Left ventricle myocardium inferior (tissue), 1 donor: Measurements from ENCODE around the gene ZFC3H1. TPM values are rescaled to one million over a fixed set of nuclear protein-coding genes. Genes with fewer than 3 reads are reported as not detected.

ENCODE experiments used
- DNase-seq: peaks from one replicate; pipeline ENCODE4 v3.0.0-alpha.2; 2020
- H3K27ac ChIP-seq: fragments of 200-600 bp; replicated peaks from 2 replicates; pipeline ENCODE4 v1.8.0; 2021
- H3K27me3 ChIP-seq: fragments of 200-600 bp; 2 replicates; pipeline ENCODE4 v1.8.0; 2021; ENCODE audit warnings: low read depth
- H3K36me3 ChIP-seq: fragments of 200-600 bp; 2 replicates; pipeline ENCODE4 v1.8.0; 2021
- H3K4me1 ChIP-seq: fragments of 200-600 bp; 2 replicates; pipeline ENCODE4 v1.8.0; 2021
- H3K4me3 ChIP-seq: fragments of 200-600 bp; 2 replicates; pipeline ENCODE4 v1.8.0; 2021; ENCODE audit warnings: mild to moderate bottlenecking, moderate library complexity
- H3K9me3 ChIP-seq: fragments of 200-600 bp; replicated peaks from 2 replicates; pipeline ENCODE4 v1.8.0; 2021
- intact Hi-C: fragments of 100-400 bp; cut with micrococcal nuclease; formaldehyde crosslinking; loops from one replicate; pipeline ENCODE4 v1.11.0; 2022
- total RNA-seq: library from RNA; stranded (reverse); fragmentation: NEBNext Ultra II Directional; extraction: Animal tissue kit (Norgen Biotek cat#: 25700); gene quantifications from one replicate; pipeline ENCODE4 v1.2.1, GENCODE V29; 2021
- TF ChIP-seq, protein P1 (sequence below): fragments of 200-600 bp; IDR thresholded peaks from 2 replicates; pipeline ENCODE4 v1.8.0; 2021; ENCODE audit warnings: antibody characterized with exemption, mild to moderate bottlenecking, borderline replicate concordance
- donor health status: DM: no; HTN: yes; CAD: no; lungs with severe emphysema.

The ZFC3H1 gene
- total RNA-seq, 1 donor from 2014 or later: 18.3 TPM

DNA sequence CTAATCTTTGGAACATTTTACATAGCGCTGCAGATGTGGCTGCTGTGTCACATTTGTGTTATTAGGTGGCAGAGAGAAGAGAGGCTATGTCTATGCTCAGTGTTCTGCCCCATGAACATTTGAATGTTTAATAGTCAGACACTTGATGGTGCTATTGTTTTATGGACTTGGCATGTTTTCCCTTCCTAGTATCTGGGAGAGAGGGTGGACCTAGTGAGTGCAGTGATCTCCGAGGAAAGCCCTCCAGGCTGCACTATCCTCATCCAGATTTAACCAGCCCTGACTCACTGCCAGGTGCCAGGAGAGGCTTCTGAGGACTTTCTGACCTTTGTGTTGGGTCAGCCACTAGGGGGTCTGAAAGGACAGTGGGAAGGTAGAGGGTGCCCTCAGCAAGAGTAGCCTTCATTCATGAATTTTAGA lies 24.3 kb downstream of the ZFC3H1 start:
- Histone ChIP-seq H3K27me3 (no peaks in the 10 kb centered on the region), H3K36me3 (peaks cover 84% of the 10 kb centered on the region), H3K27ac (no peak overlapping the region), H3K9me3 (no peaks in the 10 kb centered on the region), H3K4me1 (no peaks in the 10 kb centered on the region), H3K4me3 (no peak overlapping the region)
- TF ChIP-seq, protein P1, sequence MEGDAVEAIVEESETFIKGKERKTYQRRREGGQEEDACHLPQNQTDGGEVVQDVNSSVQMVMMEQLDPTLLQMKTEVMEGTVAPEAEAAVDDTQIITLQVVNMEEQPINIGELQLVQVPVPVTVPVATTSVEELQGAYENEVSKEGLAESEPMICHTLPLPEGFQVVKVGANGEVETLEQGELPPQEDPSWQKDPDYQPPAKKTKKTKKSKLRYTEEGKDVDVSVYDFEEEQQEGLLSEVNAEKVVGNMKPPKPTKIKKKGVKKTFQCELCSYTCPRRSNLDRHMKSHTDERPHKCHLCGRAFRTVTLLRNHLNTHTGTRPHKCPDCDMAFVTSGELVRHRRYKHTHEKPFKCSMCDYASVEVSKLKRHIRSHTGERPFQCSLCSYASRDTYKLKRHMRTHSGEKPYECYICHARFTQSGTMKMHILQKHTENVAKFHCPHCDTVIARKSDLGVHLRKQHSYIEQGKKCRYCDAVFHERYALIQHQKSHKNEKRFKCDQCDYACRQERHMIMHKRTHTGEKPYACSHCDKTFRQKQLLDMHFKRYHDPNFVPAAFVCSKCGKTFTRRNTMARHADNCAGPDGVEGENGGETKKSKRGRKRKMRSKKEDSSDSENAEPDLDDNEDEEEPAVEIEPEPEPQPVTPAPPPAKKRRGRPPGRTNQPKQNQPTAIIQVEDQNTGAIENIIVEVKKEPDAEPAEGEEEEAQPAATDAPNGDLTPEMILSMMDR: no peak
- intact Hi-C loops: no loop called here
- DNase-seq: no peak

DNA sequence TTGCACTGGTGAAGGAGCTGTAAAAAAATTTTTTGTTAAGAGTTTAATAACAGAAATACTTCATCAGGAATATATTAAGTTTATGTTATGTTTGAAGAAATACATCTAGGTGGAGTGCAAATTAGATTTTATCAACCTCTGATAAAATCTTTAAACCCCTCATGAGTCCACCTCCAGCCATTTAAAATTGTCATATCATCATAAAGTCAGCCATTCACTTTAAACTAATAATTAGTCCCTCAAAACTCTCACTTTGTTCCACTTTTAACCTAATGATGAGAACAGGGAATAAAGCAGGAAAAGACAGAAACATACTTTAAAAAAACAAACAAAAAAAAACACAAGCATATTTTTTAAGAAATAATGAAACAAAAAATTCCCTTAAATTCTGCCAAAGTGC lies 25.1 kb downstream of the ZFC3H1 start:
- Histone ChIP-seq H3K36me3 (peaks cover 84% of the 10 kb centered on the region), H3K4me3 (no peak overlapping the region)

DNA sequence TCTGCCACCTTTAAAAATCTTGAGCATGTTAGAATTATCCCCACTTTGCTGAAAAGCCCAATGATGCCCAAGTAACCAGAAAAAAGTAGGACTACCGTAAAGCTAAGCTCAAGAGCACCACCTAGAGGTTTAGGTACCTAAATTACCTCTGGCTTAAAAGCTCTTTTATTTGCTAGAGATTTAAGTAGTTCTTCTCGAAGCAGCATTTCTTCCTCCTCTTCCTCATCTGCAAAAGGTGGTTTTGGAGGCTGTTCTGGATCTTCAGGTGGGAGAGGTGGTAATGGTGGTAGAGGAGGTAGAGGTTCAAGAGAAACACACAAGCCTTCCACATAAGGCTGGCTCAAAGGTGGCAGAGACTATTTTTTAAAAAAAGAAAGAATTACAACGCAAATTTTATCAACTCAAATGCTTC lies 26.9 kb downstream of the ZFC3H1 start:
- no peak for DNase-seq
- TF ChIP-seq, protein P1: peak; percentile 79
- H3K27me3 ChIP-seq: no peaks in the 10 kb centered on the region
- H3K4me1 ChIP-seq: no peaks in the 10 kb centered on the region
- H3K27ac ChIP-seq: no peak overlapping the region
- peaks cover 84% of the 10 kb centered on the region for H3K36me3 ChIP-seq
- intact Hi-C loops: no loop called here
- H3K9me3 ChIP-seq: no peaks in the 10 kb centered on the region
- no peak overlapping the region for H3K4me3 ChIP-seq

More for the DNA sequence above, 25.1 kb downstream of the ZFC3H1 start:
- no peaks in the 10 kb centered on the region for H3K27me3 ChIP-seq
- H3K27ac ChIP-seq: no peak overlapping the region
- intact Hi-C loops: no loop called here
- TF ChIP-seq, protein P1: no peak
- no peaks in the 10 kb centered on the region for H3K4me1 ChIP-seq
- DNase-seq: no peak
- H3K9me3 ChIP-seq: no peaks in the 10 kb centered on the region

DNA sequence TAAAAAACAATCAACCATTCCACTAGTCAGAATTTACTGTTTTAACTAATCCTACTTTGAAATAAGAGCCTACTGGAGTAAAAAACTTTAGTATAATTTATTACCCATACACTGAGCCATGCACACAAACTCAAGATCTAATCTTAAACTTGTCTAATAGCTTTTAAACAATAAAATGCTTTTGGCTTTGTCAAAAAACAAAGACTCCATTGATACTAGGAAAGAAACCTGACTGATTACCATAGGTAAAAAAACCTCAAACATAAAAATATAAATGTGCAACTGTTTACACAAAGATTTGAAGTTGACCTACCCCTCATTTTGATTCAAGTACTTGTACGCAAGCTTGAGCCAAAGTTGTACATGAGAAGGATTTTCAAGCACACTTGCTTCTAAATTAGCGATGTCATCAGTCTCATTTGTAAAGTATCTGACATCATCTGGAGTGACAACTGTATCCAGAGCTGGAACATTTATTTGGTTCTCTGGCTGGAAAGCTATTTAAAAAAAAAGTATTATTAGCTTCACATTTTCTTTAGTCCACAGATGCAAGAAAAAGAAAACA lies 36.1 kb downstream of the ZFC3H1 start:
- DNase-seq: no peak
- Histone ChIP-seq H3K27ac (no peak overlapping the region), H3K27me3 (no peaks in the 10 kb centered on the region), H3K4me1 (peaks cover 21% of the 10 kb centered on the region), H3K4me3 (no peak overlapping the region), H3K9me3 (no peaks in the 10 kb centered on the region), H3K36me3 (peaks cover 93% of the 10 kb centered on the region)
- TF ChIP-seq, protein P1: no peak
- intact Hi-C loops: no loop called here

DNA sequence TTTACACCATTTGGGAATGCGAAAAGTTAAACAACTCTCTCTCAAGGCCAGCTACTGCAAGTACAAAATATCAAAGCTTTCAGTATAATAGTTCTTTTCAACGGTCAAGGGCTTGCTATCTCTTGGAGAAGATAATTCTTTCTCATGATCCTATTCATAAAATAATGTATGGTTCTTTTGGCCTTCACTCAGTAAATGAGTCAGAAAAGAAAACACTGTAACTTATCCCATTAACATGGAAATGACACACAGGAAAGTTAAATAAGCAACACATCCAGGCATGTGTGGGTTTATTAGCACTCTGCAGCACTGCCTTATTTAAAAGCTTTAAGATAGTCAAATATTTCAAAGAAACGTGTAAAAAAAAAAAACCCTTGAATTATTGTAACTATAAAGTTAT lies 36.9 kb downstream of the ZFC3H1 start:
- Histone ChIP-seq H3K4me3 (no peak overlapping the region), H3K27me3 (no peaks in the 10 kb centered on the region), H3K9me3 (no peaks in the 10 kb centered on the region), H3K27ac (peak overlapping the region; percentile 31), H3K4me1 (peaks cover 21% of the 10 kb centered on the region), H3K36me3 (peaks cover 92% of the 10 kb centered on the region)
- intact Hi-C loops: no loop called here
- no peak for DNase-seq
- TF ChIP-seq, protein P1: no peak
